SK-N-SH (cell line): Measurements from ENCODE around the gene SH3PXD2A. TPM values are rescaled to one million over a fixed set of nuclear protein-coding genes. Genes with fewer than 3 reads are reported as not detected.

Experiments used
- CTCF ChIA-PET: fragments of 300-600, 350-600 bp; formaldehyde crosslinking; extraction: SDS; loops from one replicate; lab custom pipeline; 2021; lab: Yijun Ruan, JAX
- POLR2A ChIA-PET: fragments of 350-600 bp; sonication (Branson Sonifier 250); formaldehyde crosslinking; extraction: SDS; loops from one replicate; lab custom pipeline; 2020; ENCODE audit warnings: antibody characterized with exemption, inconsistent platforms; lab: Yijun Ruan, JAX
- DNase-seq: peaks from one replicate; pipeline ENCODE4 v3.0.0; 2012
- H2AFZ ChIP-seq: fragments of 200-600 bp; sonication (generic); 2 replicates; pipeline ENCODE4 v1.8.1; 2016; ENCODE audit warnings: antibody characterized with exemption, mild to moderate bottlenecking, low read depth
- H3F3A ChIP-seq: fragments of 200-600 bp; sonication (generic); replicated peaks from 2 replicates; pipeline ENCODE3; 2016; ENCODE audit warnings: antibody characterized with exemption, mild to moderate bottlenecking; ENCODE audit not compliant: insufficient read depth
- H3K27ac ChIP-seq, 2 experiments: fragments of 200-500 bp in 1 of 2; fragments of 200-600 bp in 1 of 2; sonication (Bioruptor generic) in 1 of 2; sonication (generic), shearing (Covaris generic) in 1 of 2; 2 replicates each; pipeline versions ENCODE4 v1.5.1 to v1.6.1; 2014 to 2016; ENCODE audit warnings: low read depth in 2 of 2, inconsistent platforms in 1 of 2, low read length in 1 of 2, mild to moderate bottlenecking in 1 of 2, mixed read lengths in 1 of 2
- H3K27me3 ChIP-seq: fragments of 200-600 bp; sonication (generic), shearing (Covaris generic); 2 replicates; pipeline ENCODE4 v1.6.1; 2016; ENCODE audit warnings: mixed run types; ENCODE audit not compliant: insufficient read depth
- H3K36me3 ChIP-seq, 2 experiments: fragments of 200-500 bp in 1 of 2; fragments of 200-600 bp in 1 of 2; sonication (Bioruptor generic) in 1 of 2; sonication (generic) in 1 of 2; replicated peaks in 1 of 2; 2 replicates each; pipeline versions ENCODE3 to v1.5.1; 2014 to 2016; ENCODE audit warnings: low read length in 1 of 2, mild to moderate bottlenecking in 1 of 2; ENCODE audit not compliant: insufficient read depth in 2 of 2, control insufficient read depth in 1 of 2
- H3K4me1 ChIP-seq, 2 experiments: fragments of 200-500 bp in 1 of 2; fragments of 200-600 bp in 1 of 2; sonication (Bioruptor generic) in 1 of 2; sonication (generic), shearing (Covaris generic) in 1 of 2; 2 replicates each; pipeline versions ENCODE4 v1.5.1 to v1.6.1; 2014 to 2016; ENCODE audit warnings: low read depth in 1 of 2, low read length in 1 of 2, mixed run types in 1 of 2; ENCODE audit not compliant: insufficient read depth in 2 of 2, control insufficient read depth in 1 of 2
- H3K4me2 ChIP-seq: fragments of 200-600 bp; sonication (generic), shearing (Covaris generic); 2 replicates; pipeline ENCODE4 v1.6.1; 2017; ENCODE audit warnings: mixed run types
- H3K4me3 ChIP-seq, 2 experiments: fragments of 200-500 bp in 1 of 2; fragments of 200-600 bp in 1 of 2; sonication (Bioruptor generic) in 1 of 2; sonication (generic), shearing (Covaris generic) in 1 of 2; 2 replicates each; pipeline versions ENCODE4 v1.5.1 to v1.8.1; 2014 to 2016; ENCODE audit warnings: low read depth in 2 of 2, inconsistent platforms in 1 of 2, low read length in 1 of 2, mild to moderate bottlenecking in 1 of 2, mixed read lengths in 1 of 2, moderate library complexity in 1 of 2
- H3K79me2 ChIP-seq: fragments of 200-600 bp; sonication (generic); 2 replicates; pipeline ENCODE4 v1.8.1; 2017; ENCODE audit warnings: mild to moderate bottlenecking; ENCODE audit not compliant: insufficient read depth
- H3K9ac ChIP-seq: fragments of 200-600 bp; sonication (generic); 2 replicates; pipeline ENCODE4 v1.6.1; 2017; ENCODE audit warnings: mixed run types
- H3K9me2 ChIP-seq: fragments of 200-600 bp; sonication (generic); 2 replicates; pipeline ENCODE4 v1.6.1; 2017; ENCODE audit warnings: mixed run types
- H3K9me3 ChIP-seq: fragments of 200-600 bp; sonication (generic); 2 replicates; pipeline ENCODE4 v1.6.1; 2017; ENCODE audit warnings: mixed run types, mild to moderate bottlenecking, moderate library complexity
- H4K20me1 ChIP-seq: fragments of 200-600 bp; sonication (generic); 2 replicates; pipeline ENCODE4 v1.6.1; 2017; ENCODE audit warnings: mild to moderate bottlenecking, mixed run types; ENCODE audit not compliant: insufficient read depth
- GABPA ChIP-seq: IDR thresholded peaks from 2 replicates; pipeline ENCODE4 v1.4.0; 2012; ENCODE audit warnings: low read depth, mild to moderate bottlenecking
- MAX ChIP-seq: IDR thresholded peaks from 2 replicates; pipeline ENCODE4 v1.4.0; 2012; ENCODE audit warnings: low read depth
- NFIC ChIP-seq: IDR thresholded peaks from 2 replicates; pipeline ENCODE4 v1.4.0; 2012; ENCODE audit warnings: borderline replicate concordance
- POLR2AphosphoS5 ChIP-seq: IDR thresholded peaks from 2 replicates; pipeline ENCODE4 v1.6.1; 2012; ENCODE audit warnings: low read depth, low read length
- REST ChIP-seq: IDR thresholded peaks from 2 replicates; pipeline ENCODE4 v1.6.1; 2012; ENCODE audit warnings: mild to moderate bottlenecking, low read depth, low read length, moderate library complexity
- ZBTB33 ChIP-seq: IDR thresholded peaks from 2 replicates; pipeline ENCODE4 v1.4.0; 2012; ENCODE audit warnings: low read depth, borderline replicate concordance
- WGBS: methylation state at CpG from one replicate; pipeline ENCODE4 v1.1.6; 2017; ENCODE audit warnings: low lambda C conversion rate; 5-methylcytosine and 5-hydroxymethylcytosine counted together
- polyA plus RNA-seq, 3 experiments: library from polyadenylated mRNA; depleted of rRNA; stranded (reverse); fragments of >200 nt; gene quantifications; 2 replicates each; pipeline ENCODE4 v1.2.3, GENCODE V29; 2012

Gene SH3PXD2A
- polyA plus RNA-seq, 1 of the 3 experiments (the other 2 are of a cell fraction): 2.5 TPM

- Histone ChIP-seq H3K36me3 (no peaks in the 10 kb centered on the region), H4K20me1 (no peaks in the 10 kb centered on the region), H3K27me3 (peaks cover 9% of the 10 kb centered on the region; the same call in 1 of the 2 replicates), H3K79me2 (no peaks in the 10 kb centered on the region), H3K4me3 (no peak overlapping the region), H3K4me2 (no peak overlapping the region), H3K9ac (no peak overlapping the region), H2AFZ (no peak overlapping the region), H3K4me1 (peaks cover 0 to 49% of the 10 kb centered on the region in 2 experiments; a peak in 1 of 4 replicates), H3K9me3 (no peaks in the 10 kb centered on the region), H3F3A (no peaks in the 10 kb centered on the region), H3K27ac (no peak overlapping the region; a peak in 1 of 4 replicates), H3K9me2 (no peaks in the 10 kb centered on the region)
- WGBS: 95% methylated on average over 8 of the region's 12 CpGs
- no peak for TF ChIP-seq MAX
- no peak for TF ChIP-seq ZBTB33
- no peak for TF ChIP-seq NFIC
- no peak for TF ChIP-seq GABPA
- no peak for TF ChIP-seq REST
- ChIA-PET POLR2A (no interaction called here), CTCF (interaction anchor here (0.6 to 1.7 kb wide), 2 partner anchors 9 to 36 kb away, joined by 3 to 5 read pairs; no protein-coding TSS in a partner anchor)
- no peak for DNase-seq
Measured at GRCh38 chr10:103556383-103557007, 298.9 kb downstream of the SH3PXD2A start.

GRCh38 chr10:103555712-103556111, 299.7 kb downstream of the SH3PXD2A start:
- peak overlapping the region; percentile 71 for H3K4me2 ChIP-seq
- POLR2A ChIA-PET: no interaction called here
- no peaks in the 10 kb centered on the region for H3K9me2 ChIP-seq
- TF ChIP-seq REST: no peak
- no peak for TF ChIP-seq POLR2AphosphoS5
- no peak for TF ChIP-seq ZBTB33
- TF ChIP-seq, all 33 proteins: peak for 0
- WGBS: 62% methylated on average over 7 of the region's 11 CpGs
- Histone ChIP-seq H3K9me3 (no peaks in the 10 kb centered on the region), H3K27ac (no peak overlapping the region), H2AFZ (no peak overlapping the region), H3K4me3 (peak overlapping the region; percentile 41 to 44; a peak in 3 of 4 replicates), H3F3A (no peaks in the 10 kb centered on the region), H3K4me1 (peaks cover 0 to 50% of the 10 kb centered on the region in 2 experiments; a peak in 1 of 4 replicates), H4K20me1 (no peaks in the 10 kb centered on the region), H3K9ac (no peak overlapping the region), H3K79me2 (no peaks in the 10 kb centered on the region), H3K27me3 (peaks cover 9% of the 10 kb centered on the region; the same call in 1 of the 2 replicates), H3K36me3 (no peaks in the 10 kb centered on the region)
- no peak for DNase-seq
- CTCF ChIA-PET: interaction anchor here (1.7 to 1.8 kb wide), 3 partner anchors 8 to 37 kb away, joined by 5 to 9 read pairs (median 8); no protein-coding TSS in a partner anchor
